Esophagus muscularis mucosa (tissue), 4 donors: ENCODE data around the gene ALOX12B.

ENCODE experiments used
- EP300 ChIP-seq: sonication (generic); formaldehyde crosslinking; IDR thresholded peaks from one replicate; pipeline ENCODE4 v1.6.1; 2017; ENCODE audit warnings: antibody characterized with exemption
- POLR2A ChIP-seq: fragments of 450-650 bp; IDR thresholded peaks from one replicate; pipeline ENCODE4 v1.6.1; 2017; ENCODE audit warnings: antibody characterized with exemption, moderate library complexity, mild to moderate bottlenecking, low read depth
- TF ChIP-seq, protein P1 (sequence below), 3 experiments: fragments of 200-600 bp in 2 of 3; fragments of 450-650 bp in 1 of 3; sonication (generic) in 2 of 3; IDR thresholded peaks; one replicate each; pipeline ENCODE4 v1.5.1; 2017 to 2019; ENCODE audit warnings: antibody characterized with exemption in 3 of 3, mild to moderate bottlenecking in 2 of 3, moderate library complexity in 1 of 3

DNA sequence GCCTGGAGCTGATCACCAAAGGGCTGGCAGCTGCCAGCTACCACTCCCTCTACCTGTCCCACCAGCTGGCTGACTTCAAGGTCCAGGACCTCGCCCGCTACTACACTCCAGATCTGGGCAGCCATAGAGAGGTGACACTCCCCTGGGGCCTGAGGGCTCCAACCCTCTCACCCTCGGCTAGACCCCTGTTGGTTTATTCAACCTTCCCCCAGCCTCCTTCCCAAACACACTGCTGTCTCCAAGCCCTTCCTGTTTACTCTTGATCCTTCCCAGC is 18.0 kb downstream of the ALOX12B start:
- TF ChIP-seq, protein P1, sequence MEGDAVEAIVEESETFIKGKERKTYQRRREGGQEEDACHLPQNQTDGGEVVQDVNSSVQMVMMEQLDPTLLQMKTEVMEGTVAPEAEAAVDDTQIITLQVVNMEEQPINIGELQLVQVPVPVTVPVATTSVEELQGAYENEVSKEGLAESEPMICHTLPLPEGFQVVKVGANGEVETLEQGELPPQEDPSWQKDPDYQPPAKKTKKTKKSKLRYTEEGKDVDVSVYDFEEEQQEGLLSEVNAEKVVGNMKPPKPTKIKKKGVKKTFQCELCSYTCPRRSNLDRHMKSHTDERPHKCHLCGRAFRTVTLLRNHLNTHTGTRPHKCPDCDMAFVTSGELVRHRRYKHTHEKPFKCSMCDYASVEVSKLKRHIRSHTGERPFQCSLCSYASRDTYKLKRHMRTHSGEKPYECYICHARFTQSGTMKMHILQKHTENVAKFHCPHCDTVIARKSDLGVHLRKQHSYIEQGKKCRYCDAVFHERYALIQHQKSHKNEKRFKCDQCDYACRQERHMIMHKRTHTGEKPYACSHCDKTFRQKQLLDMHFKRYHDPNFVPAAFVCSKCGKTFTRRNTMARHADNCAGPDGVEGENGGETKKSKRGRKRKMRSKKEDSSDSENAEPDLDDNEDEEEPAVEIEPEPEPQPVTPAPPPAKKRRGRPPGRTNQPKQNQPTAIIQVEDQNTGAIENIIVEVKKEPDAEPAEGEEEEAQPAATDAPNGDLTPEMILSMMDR (IDR thresholded peaks at IDR 0.05) = no peak
- TF ChIP-seq POLR2A (no peak), EP300 (no peak)
